Measurements from ENCODE around the gene SLC3A2. TPM values are rescaled to one million over a fixed set of nuclear protein-coding genes. Genes with fewer than 3 reads are reported as not detected.

SLC3A2 gene
- total and polyA plus RNA-seq, 2 of the 13 experiments (the other 11 are each of a cell fraction or from before 2014, with no cell fraction given): 213 to 226 TPM

DNA sequence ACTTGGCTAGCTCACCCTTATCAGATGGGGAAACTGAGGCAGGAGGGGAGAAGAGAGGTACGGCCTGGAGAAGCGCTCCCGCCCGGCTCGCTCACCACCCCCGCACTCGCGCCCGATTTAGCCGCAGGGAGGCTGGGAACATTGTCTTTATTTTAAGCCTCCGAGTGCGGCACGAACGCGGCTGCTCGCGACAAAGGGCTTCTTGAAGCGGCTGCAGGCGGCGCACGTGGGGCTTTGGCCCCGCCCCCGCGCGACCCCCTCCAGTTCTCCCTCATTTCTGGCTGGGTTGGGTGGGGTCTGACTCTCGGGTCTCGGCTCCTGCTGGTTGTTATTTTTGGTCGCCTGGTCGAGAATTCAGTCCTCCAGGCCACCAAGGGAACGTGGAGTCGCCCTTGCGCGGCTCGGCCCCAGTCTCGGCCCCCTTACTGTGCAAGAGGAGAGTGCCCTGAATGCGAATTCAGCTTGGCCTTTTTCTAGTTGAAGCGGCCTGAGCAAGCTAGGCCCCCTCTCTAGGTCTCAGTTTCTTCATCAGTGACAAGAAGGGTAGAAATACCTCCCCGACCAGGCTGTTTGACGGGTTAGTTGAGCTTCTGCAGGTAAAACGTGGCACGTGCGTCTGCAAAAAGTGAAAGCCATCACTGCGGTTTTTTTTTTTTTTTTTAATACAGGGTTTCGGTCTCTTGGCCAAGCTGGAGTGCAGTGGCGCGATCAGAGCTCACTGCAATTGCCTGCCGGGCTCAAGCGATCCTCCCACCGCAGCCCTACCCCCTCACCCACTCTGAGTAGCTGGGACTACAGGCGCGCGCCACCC, 43.1 kb downstream of the SLC3A2 start:
- Histone ChIP-seq H3K27ac (ENCODE audit: extremely low read length, insufficient read depth, low read length) (no peak overlapping the region), H3K4me1 (ENCODE audit: insufficient read depth, low read length) (no peaks in the 10 kb centered on the region), H3K27me3 (ENCODE audit: control insufficient read depth in 1 of 2, insufficient read depth in 2 of 2, low read length in 2 of 2) (peaks cover 10 to 40% of the 10 kb centered on the region in 2 experiments; a peak in 4 of 5 replicates), H3K4me3 (replicated peaks in 1 of 3; ENCODE audit: insufficient read depth in 1 of 3, low read depth in 2 of 3, low read length in 3 of 3) (no peak overlapping the region), H3K79me2 (ENCODE audit: insufficient read depth, low read length) (no peaks in the 10 kb centered on the region), H3K4me2 (ENCODE audit: low read depth, low read length) (no peak overlapping the region), H2AFZ (ENCODE audit: low read length) (no peak overlapping the region), H3K36me3 (replicated peaks in 1 of 2; ENCODE audit: control insufficient read depth in 1 of 2, insufficient read depth in 2 of 2, low read length in 2 of 2) (no peaks in the 10 kb centered on the region), H4K20me1 (ENCODE audit: insufficient read depth, low read length) (no peaks in the 10 kb centered on the region), H3K9ac (ENCODE audit: insufficient read depth, low read depth, low read length) (no peak overlapping the region), H3K9me3 (ENCODE audit: low read length) (no peaks in the 10 kb centered on the region)
- ATAC-seq: no peak
- FAIRE-seq: no peak
- intact Hi-C loops (cut with micrococcal nuclease; ENCODE audit: unreplicated experiment) (no loop called here), in situ Hi-C loops (cut with HindIII; ENCODE audit: extremely low pct_ligation_motif_present, low pct_unique_long_range_greater_than_20kb) (loop anchor here (25.0 kb wide), 1 partner anchor 288 kb away; no protein-coding TSS in a partner anchor)
- DNase-seq (ENCODE audit: low spot score): no peak
- TF ChIP-seq, protein P1, sequence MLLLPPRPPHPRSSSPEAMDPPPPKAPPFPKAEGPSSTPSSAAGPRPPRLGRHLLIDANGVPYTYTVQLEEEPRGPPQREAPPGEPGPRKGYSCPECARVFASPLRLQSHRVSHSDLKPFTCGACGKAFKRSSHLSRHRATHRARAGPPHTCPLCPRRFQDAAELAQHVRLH (CRISPR knock-in tag; IDR thresholded peaks at IDR 0.05; ENCODE audit: borderline replicate concordance, low read depth): no peak
- TF ChIP-seq ARNTL (CRISPR knock-in tag; IDR thresholded peaks at IDR 0.05): no peak
- TF ChIP-seq ZNF839 (CRISPR knock-in tag; IDR thresholded peaks at IDR 0.05; ENCODE audit: borderline replicate concordance): no peak
- TF ChIP-seq ZNF367 (CRISPR knock-in tag; IDR thresholded peaks at IDR 0.05; ENCODE audit: borderline replicate concordance): no peak
- TF ChIP-seq ZNF678 (CRISPR knock-in tag; IDR thresholded peaks at IDR 0.05): no peak
- no peak for TF ChIP-seq NKX3-1 (CRISPR knock-in tag; IDR thresholded peaks at IDR 0.05)
- no peak for TF ChIP-seq PHF21A (CRISPR knock-in tag; IDR thresholded peaks at IDR 0.05)
- TF ChIP-seq, protein P2, sequence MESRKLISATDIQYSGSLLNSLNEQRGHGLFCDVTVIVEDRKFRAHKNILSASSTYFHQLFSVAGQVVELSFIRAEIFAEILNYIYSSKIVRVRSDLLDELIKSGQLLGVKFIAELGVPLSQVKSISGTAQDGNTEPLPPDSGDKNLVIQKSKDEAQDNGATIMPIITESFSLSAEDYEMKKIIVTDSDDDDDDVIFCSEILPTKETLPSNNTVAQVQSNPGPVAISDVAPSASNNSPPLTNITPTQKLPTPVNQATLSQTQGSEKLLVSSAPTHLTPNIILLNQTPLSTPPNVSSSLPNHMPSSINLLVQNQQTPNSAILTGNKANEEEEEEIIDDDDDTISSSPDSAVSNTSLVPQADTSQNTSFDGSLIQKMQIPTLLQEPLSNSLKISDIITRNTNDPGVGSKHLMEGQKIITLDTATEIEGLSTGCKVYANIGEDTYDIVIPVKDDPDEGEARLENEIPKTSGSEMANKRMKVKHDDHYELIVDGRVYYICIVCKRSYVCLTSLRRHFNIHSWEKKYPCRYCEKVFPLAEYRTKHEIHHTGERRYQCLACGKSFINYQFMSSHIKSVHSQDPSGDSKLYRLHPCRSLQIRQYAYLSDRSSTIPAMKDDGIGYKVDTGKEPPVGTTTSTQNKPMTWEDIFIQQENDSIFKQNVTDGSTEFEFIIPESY (CRISPR knock-in tag; IDR thresholded peaks at IDR 0.05): no peak
- TF ChIP-seq, protein P3, sequence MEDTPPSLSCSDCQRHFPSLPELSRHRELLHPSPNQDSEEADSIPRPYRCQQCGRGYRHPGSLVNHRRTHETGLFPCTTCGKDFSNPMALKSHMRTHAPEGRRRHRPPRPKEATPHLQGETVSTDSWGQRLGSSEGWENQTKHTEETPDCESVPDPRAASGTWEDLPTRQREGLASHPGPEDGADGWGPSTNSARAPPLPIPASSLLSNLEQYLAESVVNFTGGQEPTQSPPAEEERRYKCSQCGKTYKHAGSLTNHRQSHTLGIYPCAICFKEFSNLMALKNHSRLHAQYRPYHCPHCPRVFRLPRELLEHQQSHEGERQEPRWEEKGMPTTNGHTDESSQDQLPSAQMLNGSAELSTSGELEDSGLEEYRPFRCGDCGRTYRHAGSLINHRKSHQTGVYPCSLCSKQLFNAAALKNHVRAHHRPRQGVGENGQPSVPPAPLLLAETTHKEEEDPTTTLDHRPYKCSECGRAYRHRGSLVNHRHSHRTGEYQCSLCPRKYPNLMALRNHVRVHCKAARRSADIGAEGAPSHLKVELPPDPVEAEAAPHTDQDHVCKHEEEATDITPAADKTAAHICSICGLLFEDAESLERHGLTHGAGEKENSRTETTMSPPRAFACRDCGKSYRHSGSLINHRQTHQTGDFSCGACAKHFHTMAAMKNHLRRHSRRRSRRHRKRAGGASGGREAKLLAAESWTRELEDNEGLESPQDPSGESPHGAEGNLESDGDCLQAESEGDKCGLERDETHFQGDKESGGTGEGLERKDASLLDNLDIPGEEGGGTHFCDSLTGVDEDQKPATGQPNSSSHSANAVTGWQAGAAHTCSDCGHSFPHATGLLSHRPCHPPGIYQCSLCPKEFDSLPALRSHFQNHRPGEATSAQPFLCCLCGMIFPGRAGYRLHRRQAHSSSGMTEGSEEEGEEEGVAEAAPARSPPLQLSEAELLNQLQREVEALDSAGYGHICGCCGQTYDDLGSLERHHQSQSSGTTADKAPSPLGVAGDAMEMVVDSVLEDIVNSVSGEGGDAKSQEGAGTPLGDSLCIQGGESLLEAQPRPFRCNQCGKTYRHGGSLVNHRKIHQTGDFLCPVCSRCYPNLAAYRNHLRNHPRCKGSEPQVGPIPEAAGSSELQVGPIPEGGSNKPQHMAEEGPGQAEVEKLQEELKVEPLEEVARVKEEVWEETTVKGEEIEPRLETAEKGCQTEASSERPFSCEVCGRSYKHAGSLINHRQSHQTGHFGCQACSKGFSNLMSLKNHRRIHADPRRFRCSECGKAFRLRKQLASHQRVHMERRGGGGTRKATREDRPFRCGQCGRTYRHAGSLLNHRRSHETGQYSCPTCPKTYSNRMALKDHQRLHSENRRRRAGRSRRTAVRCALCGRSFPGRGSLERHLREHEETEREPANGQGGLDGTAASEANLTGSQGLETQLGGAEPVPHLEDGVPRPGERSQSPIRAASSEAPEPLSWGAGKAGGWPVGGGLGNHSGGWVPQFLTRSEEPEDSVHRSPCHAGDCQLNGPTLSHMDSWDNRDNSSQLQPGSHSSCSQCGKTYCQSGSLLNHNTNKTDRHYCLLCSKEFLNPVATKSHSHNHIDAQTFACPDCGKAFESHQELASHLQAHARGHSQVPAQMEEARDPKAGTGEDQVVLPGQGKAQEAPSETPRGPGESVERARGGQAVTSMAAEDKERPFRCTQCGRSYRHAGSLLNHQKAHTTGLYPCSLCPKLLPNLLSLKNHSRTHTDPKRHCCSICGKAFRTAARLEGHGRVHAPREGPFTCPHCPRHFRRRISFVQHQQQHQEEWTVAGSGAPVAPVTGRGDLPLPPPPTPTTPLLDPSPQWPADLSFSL (CRISPR knock-in tag; IDR thresholded peaks at IDR 0.05): no peak
- no peak for TF ChIP-seq ZNF225 (CRISPR knock-in tag; IDR thresholded peaks at IDR 0.05)
- no peak for TF ChIP-seq GTF3A (CRISPR knock-in tag; conservative IDR thresholded peaks at IDR 0.05)
- POLR2A ChIA-PET: no interaction called here
- CTCF ChIA-PET (ENCODE audit: low intra/inter-chr PET ratio, low total read pairs): no interaction called here
- 73% methylated on average over 40 of the region's 52 CpGs for WGBS (ENCODE audit: low lambda C conversion rate)
- BruUV-seq (replicated peaks): no TSS peak
